ENCODE measurements around the gene PCCB.
"Not testable (repeated sequence)": the region's sequence is repeated elsewhere in the genome, so short reads cannot be mapped to it uniquely, and the experiment has no call there.

Gene PCCB

DNA sequence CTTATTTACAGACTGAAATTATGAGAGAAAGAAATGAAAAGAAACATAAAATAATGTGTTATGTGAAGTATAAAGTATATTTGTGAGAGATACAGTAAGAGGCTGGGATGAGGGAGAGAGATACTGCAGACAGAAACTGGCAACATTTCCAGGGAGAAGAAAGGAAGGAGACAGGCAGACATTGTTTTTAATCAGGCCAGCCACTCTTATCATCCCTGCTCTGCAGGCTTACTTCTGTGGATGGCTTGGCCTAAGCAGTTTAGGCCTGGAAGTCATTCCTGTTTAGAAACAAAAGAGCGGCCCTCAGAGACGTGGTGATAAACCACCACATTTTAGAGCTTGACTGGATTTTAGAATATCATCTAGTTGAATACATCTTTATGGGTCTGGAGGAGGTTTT lies 12.4 kb downstream of the PCCB start:
- TF ChIP-seq, protein P1, sequence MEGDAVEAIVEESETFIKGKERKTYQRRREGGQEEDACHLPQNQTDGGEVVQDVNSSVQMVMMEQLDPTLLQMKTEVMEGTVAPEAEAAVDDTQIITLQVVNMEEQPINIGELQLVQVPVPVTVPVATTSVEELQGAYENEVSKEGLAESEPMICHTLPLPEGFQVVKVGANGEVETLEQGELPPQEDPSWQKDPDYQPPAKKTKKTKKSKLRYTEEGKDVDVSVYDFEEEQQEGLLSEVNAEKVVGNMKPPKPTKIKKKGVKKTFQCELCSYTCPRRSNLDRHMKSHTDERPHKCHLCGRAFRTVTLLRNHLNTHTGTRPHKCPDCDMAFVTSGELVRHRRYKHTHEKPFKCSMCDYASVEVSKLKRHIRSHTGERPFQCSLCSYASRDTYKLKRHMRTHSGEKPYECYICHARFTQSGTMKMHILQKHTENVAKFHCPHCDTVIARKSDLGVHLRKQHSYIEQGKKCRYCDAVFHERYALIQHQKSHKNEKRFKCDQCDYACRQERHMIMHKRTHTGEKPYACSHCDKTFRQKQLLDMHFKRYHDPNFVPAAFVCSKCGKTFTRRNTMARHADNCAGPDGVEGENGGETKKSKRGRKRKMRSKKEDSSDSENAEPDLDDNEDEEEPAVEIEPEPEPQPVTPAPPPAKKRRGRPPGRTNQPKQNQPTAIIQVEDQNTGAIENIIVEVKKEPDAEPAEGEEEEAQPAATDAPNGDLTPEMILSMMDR (IDR thresholded peaks at IDR 0.05; ENCODE audit: low read depth, low read length) = no peak
- no peak overlapping the region for H3K4me3 ChIP-seq (ENCODE audit: low read depth, low read length)

DNA sequence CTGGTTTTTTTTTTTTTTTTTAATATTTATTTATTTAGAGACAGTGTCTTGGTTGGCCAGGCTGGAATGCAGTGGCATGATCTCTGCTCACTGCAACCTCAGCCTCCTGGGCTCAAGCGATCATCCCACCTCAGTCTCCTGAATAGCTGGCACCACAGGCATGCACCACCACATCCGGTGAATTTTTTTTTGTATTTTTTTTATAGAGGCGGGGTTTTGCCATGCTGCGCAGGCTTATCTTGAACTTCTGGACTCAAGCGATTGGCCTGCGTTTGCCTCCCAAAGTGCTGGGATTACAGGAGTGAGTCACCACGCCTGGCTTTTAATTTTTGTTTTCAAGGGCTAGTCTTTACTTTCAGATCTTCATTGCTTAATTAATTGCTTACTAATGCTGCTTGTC lies 13.1 kb downstream of the PCCB start:
- H3K4me3 ChIP-seq (ENCODE audit: low read depth, low read length) = no peak overlapping the region
- TF ChIP-seq, protein P1 (IDR thresholded peaks at IDR 0.05; ENCODE audit: low read depth, low read length) = no peak

DNA sequence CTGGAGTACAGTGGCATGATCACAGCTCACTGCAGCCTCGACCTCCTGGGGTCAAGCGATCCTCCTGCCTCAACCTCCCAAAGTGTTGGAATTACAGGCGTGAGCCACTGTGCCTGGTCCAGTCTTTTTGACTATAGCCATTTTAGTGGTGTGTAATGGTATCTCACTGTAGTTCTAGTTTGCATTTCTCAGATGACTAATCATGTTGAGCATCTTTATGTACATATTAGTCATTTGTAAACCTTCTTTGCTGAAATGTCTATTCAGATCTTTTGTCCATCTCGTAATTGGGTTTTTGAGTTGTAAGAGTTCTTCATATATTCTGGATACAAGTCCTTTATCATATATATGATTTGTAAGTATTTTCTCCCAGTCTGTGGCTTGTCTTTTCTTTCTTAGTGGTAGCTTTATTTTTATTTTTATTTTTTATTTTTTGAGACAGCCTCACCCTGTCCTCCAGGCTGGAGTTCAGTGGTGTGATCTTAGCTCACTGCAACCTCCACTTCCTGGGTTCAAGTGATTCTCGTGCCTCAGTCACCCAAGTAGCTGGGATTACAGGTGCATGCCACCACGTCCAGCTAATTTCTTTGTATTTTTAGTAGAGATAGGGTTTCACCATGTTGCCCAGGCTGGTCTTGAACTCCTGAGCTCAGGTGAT lies 16.5 kb downstream of the PCCB start:
- not testable (repeated sequence) for H3K4me3 ChIP-seq (ENCODE audit: low read depth, low read length)

GRCh38 chr3:136267235-136267634 lies 17.1 kb downstream of the PCCB start:
- TF ChIP-seq, protein P1 (IDR thresholded peaks at IDR 0.05; ENCODE audit: low read depth, low read length) = no peak
- H3K4me3 ChIP-seq (ENCODE audit: low read depth, low read length) = no peak overlapping the region

DNA sequence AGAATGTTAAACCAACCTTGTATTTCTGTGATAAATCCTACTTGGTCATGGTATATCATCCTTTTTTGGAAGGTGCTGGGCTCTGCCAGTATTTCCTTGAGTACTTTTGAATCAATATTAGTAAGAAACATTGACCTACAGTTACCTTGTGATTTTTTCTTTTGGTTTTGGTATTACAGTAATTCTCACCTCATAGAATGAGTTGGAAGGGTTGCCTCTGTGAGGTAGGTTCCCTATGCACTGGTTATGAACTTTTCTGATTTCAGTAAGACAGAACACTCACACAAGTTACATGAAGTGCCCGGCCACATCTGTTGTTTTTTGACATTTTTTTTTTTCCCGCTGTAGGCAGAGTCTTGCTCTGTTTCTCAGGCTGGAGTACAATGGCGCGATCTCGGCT lies 20.0 kb downstream of the PCCB start:
- TF ChIP-seq, protein P1 (IDR thresholded peaks at IDR 0.05; ENCODE audit: low read depth, low read length) = no peak
- H3K4me3 ChIP-seq (ENCODE audit: low read depth, low read length) = no peak overlapping the region

- not testable (repeated sequence) for H3K4me3 ChIP-seq (ENCODE audit: low read depth, low read length)
These were observed 21.5 kb downstream of the PCCB start for GRCh38 chr3:136271626-136272025.

DNA sequence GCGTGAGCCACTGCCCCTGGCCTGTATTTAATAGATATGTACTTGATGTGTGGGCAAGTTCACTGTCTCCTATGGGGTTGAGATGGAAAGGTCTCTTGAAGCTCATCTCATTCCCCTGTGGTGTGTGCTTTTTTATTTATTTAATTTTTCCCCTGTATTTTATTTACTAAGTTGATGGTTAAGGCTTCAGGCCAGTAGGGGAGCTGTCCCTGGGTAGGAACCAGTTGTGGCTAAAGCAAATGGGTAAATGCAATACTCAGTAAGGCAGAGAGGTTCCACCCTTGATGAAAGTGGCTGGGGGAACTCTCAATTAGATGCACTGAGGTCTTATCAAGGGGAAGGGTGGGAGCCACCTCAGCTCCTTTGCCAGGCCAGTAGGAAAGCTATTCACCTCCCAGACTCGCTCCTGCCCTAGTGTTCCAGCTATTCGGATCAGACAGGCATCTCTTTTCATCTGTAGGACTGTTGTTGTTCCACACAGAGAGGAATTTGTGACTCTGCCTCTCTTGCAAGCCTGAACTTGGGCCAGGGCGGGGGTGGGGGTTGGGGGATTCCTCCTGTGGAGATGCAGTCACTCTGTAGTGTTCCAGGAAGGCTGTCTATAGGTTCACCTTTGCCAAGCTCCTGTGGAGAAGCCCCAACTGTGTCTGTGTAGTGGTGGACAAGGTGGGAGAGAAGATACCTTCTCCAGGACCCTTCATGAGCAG lies 26.1 kb downstream of the PCCB start:
- H3K4me3 ChIP-seq (ENCODE audit: low read depth, low read length) = no peak overlapping the region
- TF ChIP-seq, protein P1 (IDR thresholded peaks at IDR 0.05; ENCODE audit: low read depth, low read length) = 0 out of 2 replicates have a peak, but pooled peaks have one; percentile 23

DNA sequence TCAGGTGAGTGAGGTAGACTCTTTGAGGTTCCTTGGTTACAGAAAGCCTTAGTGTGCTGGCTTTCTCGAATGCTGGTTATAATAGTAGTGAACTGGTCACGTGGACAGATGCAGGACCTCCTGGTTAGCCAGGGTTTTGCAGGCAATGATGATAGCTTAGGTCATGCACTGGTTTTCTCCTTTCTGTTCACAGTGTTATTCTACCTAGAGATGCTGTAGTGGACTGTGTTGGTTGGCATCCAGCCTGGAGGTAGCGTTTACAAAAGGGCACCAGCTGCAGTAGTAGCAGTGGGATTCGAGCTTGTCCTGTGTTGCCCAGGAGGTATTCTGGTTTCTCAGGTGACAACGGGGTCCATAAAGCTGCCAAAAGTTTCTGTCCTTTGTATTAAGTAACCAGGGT lies 27.0 kb downstream of the PCCB start:
- TF ChIP-seq, protein P1 (IDR thresholded peaks at IDR 0.05; ENCODE audit: low read depth, low read length) = no peak
- H3K4me3 ChIP-seq (ENCODE audit: low read depth, low read length) = no peak overlapping the region

Data from WI38 (cell line).